GM06990 (cell line): ENCODE data around the gene RTL10.
"Not testable (repeated sequence)": the region's sequence is repeated elsewhere in the genome, so short reads cannot be mapped to it uniquely, and the experiment has no call there.

Experiments
- DNase-seq: peaks from one replicate; pipeline ENCODE4 v3.0.0-alpha.2; 2011; ENCODE audit not compliant: insufficient read length; ENCODE audit errors: extremely low read depth
- H3K27me3 ChIP-seq: replicated peaks from 2 replicates; pipeline ENCODE4 v1.6.0; 2011; ENCODE audit warnings: low read length; ENCODE audit not compliant: control insufficient read depth, insufficient read depth
- H3K36me3 ChIP-seq: 2 replicates; pipeline ENCODE4 v1.5.1; 2011; ENCODE audit warnings: low read length; ENCODE audit not compliant: control insufficient read depth, insufficient read depth
- H3K4me3 ChIP-seq: replicated peaks from 2 replicates; pipeline ENCODE4 v1.5.1; 2011; ENCODE audit warnings: low read depth, mild to moderate bottlenecking, control low read depth, low read length
- TF ChIP-seq, protein P1 (sequence below): IDR thresholded peaks from 2 replicates; pipeline ENCODE4 v1.5.1; 2011; ENCODE audit warnings: low read length, control low read depth, mild to moderate bottlenecking, inconsistent platforms; ENCODE audit not compliant: insufficient read depth, poor library complexity, severe bottlenecking

Gene RTL10

DNA sequence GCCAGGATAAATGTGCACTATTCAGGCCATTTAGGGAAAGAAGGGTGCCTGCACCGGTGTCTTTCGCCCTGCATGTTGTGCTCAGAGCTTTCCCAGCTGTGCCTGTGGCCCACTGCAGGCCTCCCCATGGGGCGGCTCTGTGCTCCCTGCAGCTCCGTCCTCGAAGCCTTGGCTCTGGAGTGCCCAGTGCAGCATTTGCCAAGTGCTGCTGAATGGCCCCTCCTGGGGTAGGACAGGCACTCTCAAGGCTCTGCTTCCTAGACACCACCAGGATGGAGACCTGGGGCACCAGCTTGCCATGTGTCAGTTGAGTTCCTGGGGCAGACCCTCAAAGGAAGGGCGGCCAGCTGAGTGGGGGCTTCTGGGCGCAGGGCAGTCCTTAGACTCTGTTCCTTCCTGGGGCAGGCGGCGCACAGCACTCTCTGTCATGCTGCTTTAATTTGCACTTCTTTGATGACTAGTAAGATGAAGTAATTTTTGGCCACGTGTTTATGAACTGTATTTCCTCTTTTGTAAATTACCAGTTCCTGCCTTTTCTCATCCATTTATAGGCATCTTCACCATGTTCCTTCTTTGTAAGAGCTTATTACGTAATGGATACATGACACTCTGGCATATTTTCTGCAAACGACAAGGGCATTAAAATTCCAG lies 32.1 kb upstream of the RTL10 start:
- no peak for DNase-seq
- Histone ChIP-seq H3K4me3 (no peak overlapping the region), H3K27me3 (no peaks in the 10 kb centered on the region), H3K36me3 (no peaks in the 10 kb centered on the region; the same call in 1 of the 2 replicates)
- TF ChIP-seq, protein P1, sequence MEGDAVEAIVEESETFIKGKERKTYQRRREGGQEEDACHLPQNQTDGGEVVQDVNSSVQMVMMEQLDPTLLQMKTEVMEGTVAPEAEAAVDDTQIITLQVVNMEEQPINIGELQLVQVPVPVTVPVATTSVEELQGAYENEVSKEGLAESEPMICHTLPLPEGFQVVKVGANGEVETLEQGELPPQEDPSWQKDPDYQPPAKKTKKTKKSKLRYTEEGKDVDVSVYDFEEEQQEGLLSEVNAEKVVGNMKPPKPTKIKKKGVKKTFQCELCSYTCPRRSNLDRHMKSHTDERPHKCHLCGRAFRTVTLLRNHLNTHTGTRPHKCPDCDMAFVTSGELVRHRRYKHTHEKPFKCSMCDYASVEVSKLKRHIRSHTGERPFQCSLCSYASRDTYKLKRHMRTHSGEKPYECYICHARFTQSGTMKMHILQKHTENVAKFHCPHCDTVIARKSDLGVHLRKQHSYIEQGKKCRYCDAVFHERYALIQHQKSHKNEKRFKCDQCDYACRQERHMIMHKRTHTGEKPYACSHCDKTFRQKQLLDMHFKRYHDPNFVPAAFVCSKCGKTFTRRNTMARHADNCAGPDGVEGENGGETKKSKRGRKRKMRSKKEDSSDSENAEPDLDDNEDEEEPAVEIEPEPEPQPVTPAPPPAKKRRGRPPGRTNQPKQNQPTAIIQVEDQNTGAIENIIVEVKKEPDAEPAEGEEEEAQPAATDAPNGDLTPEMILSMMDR = no peak

DNA sequence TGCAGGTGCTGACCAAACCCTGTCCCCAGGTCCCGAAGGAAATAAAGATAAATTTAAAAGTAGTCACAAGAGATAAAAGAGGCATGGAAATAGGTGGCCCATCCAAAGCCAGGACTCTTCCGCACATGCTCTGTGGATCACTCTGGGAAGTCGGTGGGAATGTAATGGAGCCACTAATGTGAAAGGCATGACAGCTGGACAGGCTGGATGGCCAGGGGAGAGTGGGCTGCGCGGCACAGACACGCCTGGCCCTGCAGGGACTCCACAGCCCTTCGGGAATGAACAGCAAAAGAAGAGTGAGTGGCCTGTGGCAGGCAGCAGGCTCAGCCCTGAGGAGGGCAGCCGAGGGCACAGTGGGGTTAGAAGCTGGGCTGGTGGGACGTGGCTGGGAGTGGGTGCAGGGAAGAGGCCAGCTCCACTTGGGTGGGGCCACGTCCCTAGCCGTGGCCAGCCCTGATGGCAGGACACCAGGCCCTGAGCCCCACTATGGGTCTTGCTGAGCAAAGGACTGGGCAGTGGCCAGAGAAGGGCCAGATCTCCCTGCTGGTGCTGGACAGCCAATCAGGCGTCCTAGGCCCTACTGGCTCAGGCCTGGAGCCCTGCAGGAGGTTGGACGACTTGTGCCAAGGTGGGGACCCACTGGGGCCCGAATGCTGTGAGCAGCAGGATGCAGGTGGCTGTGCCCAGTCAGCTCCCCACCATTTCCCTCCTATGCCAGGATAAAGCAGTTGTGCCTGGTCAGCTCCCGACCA lies 31.3 kb upstream of the RTL10 start:
- Histone ChIP-seq H3K36me3 (no peaks in the 10 kb centered on the region; the same call in 1 of the 2 replicates), H3K4me3 (no peak overlapping the region), H3K27me3 (no peaks in the 10 kb centered on the region)
- TF ChIP-seq, protein P1 = no peak
- no peak for DNase-seq

DNA sequence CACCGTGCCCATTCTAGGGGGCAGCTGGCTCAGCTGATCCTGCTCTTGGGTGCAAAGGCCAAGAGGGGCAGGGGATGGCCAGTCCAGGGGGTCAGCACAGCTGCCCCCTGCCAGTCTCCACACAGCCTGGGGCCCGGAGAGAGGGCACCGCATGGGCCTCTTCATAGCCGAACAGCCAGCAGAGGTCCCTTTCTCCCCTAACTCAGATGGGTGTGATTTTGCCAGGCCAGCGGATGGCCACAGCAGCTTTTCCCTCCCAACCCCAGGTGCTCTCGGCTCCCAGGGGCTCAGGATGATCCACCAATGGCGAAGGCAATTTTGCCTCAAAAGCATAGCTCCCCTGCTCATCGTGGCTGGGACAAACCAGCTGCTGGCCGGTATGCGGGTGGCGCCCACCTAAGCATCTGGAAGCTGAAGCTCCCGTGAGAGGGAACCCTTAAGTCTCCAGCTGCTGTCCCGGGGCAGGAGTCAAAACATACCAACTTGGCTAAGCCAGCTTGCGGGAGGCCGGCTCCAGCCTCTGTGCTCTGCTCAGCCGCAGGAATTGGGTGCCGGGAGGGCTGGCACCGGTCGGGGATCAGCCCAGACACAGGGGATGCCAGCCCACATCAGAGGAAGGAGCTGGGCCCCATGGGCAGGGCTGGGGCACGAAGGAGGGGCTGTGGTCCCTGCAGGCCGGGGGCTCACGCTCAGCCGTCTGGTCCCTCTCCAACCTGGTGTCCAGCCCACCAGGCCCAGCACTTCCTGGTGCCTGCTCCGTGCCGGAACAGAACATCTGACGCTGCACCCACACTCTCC lies 30.5 kb upstream of the RTL10 start:
- TF ChIP-seq, protein P1 = no peak
- Histone ChIP-seq H3K36me3 (no peaks in the 10 kb centered on the region; the same call in 1 of the 2 replicates), H3K4me3 (no peak overlapping the region), H3K27me3 (no peaks in the 10 kb centered on the region)
- DNase-seq = no peak

DNA sequence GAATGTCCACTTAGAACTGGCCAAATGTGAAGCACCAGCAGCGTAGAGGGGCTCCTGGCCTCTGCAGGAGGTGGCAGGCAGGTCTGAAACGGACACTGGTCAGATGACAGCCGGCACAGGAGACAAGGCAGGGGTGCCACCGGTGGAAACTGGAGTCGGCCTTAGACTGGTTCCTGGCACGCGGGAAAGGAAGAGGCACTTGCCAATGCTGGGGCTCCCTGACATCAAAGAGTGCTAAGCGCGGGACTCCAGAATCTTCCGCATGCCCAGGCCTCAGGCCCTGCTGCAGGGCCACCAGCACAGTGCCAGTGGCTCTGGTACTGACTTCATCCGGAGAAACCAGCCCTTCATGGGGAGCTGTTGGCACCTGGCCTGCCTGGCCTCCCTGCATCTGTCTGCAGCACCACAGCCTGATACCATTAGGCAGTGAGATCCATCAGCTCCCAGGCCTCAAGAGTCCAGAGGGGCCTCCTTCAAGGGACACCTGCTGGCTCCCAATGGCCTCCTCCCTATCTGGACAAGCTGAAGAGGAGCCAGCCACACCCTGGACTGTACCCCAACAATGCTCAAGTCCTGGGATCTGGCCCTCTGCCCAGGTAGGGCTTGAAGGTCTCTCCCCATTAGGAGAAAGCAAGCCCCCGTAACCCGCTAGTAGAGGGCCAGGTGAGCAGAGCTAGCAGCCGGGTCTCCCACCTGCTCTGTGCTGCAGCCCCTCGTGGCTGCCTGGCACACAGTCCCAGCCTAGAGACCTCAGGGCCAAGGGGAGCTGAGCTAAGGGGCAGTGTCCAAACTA lies 29.7 kb upstream of the RTL10 start:
- H3K27me3 ChIP-seq = no peaks in the 10 kb centered on the region
- DNase-seq = no peak
- TF ChIP-seq, protein P1 = no peak

DNA sequence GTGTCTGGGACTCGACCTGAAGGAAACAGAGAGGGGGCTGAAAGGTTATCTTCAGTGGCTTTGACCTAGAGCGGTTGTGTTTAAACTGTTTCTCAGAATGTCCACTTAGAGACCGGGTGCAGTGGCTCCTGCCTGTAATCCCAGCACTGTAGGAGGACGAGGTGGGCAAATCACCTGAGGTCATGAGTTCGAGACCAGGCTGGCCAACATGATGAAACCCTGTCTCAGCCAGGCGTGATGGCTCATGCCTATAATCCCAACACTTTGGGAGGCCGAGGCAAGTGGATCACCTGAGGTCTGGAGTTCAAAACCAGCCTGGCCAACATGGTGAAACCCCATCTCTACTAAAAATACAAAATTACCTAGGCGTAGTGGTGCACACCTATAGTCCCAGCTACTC lies 28.8 kb upstream of the RTL10 start:
- not testable (repeated sequence) for H3K27me3 ChIP-seq, DNase-seq, H3K36me3 ChIP-seq, H3K4me3 ChIP-seq

More for the DNA sequence above, 29.7 kb upstream of the RTL10 start:
- H3K4me3 ChIP-seq = no peak overlapping the region
- no peaks in the 10 kb centered on the region; the same call in 1 of the 2 replicates for H3K36me3 ChIP-seq
